Measurements from ENCODE around the gene SLN. TPM values are rescaled to one million over a fixed set of nuclear protein-coding genes. Genes with fewer than 3 reads are reported as not detected.
"Not testable (repeated sequence)": the region's sequence is repeated elsewhere in the genome, so short reads cannot be mapped to it uniquely, and the experiment has no call there.

The SLN gene
- 1 to 10 TPM in 1 of 3 donors, under 1 TPM in 1, not detected in 1; 0.90 to 1.2 TPM for polyA plus RNA-seq

GRCh38 chr11:107711861-107712755 is at the start of gene SLN:
Gene SLN, minus strand, starts transcription at chr11:107712056.
- WGBS, 3 donors = 52 to 70% (median 62%) methylated on average over 12 of the region's 12 CpGs
- H3K27ac ChIP-seq (ENCODE audit: low read depth, low read length) = no peak within 1 kb of the TSS

GRCh38 chr11:107758719-107759355 is 47.0 kb upstream of the SLN start:
- WGBS, 3 donors = 81 to 88% (median 83%) methylated on average over 7 of the region's 7 CpGs
- H3K27ac ChIP-seq (ENCODE audit: low read depth, low read length) = not testable (repeated sequence)

GRCh38 chr11:107757661-107758060 is 45.8 kb upstream of the SLN start:
- 58 to 87% (median 84%) methylated on average over 1 of the region's 1 CpG for WGBS, 3 donors
- H3K27ac ChIP-seq (ENCODE audit: low read depth, low read length) = no peak overlapping the region

GRCh38 chr11:107756553-107756952 is 44.7 kb upstream of the SLN start:
- 61 to 87% (median 82%) methylated on average over 1 of the region's 1 CpG for WGBS, 3 donors
- H3K27ac ChIP-seq (ENCODE audit: low read depth, low read length) = no peak overlapping the region

GRCh38 chr11:107752949-107753822 is 41.3 kb upstream of the SLN start:
- 40 to 61% (median 52%) methylated on average over 2 of the region's 2 CpGs for WGBS, 3 donors
- no peak overlapping the region for H3K27ac ChIP-seq (ENCODE audit: low read depth, low read length)

GRCh38 chr11:107752508-107752907 is 40.7 kb upstream of the SLN start:
- 53 to 63% (median 55%) methylated on average over 5 of the region's 5 CpGs for WGBS, 3 donors
- H3K27ac ChIP-seq (ENCODE audit: low read depth, low read length) = no peak overlapping the region

- H3K27ac ChIP-seq (ENCODE audit: low read depth, low read length) = no peak overlapping the region
- 80 to 90% (median 89%) methylated on average over 9 of the region's 9 CpGs for WGBS, 3 donors
Observed at GRCh38 chr11:107751082-107751481, 39.2 kb upstream of the SLN start.

- no peak overlapping the region for H3K27ac ChIP-seq (ENCODE audit: low read depth, low read length)
- WGBS, 3 donors = 84 to 91% (median 86%) methylated on average over 15 of the region's 15 CpGs
Observed at GRCh38 chr11:107750313-107750712, 38.5 kb upstream of the SLN start.

GRCh38 chr11:107747622-107748021 is 35.8 kb upstream of the SLN start:
- WGBS, 3 donors = 34 to 44% (median 39%) methylated on average over 2 of the region's 2 CpGs
- H3K27ac ChIP-seq (ENCODE audit: low read depth, low read length) = no peak overlapping the region

- H3K27ac ChIP-seq (ENCODE audit: low read depth, low read length) = no peak overlapping the region
- WGBS, 3 donors = 70 to 81% (median 80%) methylated on average over 3 of the region's 3 CpGs
Observed at GRCh38 chr11:107744736-107745135, 32.9 kb upstream of the SLN start.

- H3K27ac ChIP-seq (ENCODE audit: low read depth, low read length) = no peak overlapping the region
- WGBS, 3 donors = 33 to 46% (median 45%) methylated on average over 3 of the region's 3 CpGs
Observed at GRCh38 chr11:107743191-107743590, 31.3 kb upstream of the SLN start.

GRCh38 chr11:107741044-107741823 is 29.4 kb upstream of the SLN start:
- WGBS, 3 donors = 47 to 51% (median 51%) methylated on average over 7 of the region's 7 CpGs
- no peak overlapping the region for H3K27ac ChIP-seq (ENCODE audit: low read depth, low read length)

- 82 to 85% (median 84%) methylated on average over 4 of the region's 4 CpGs for WGBS, 3 donors
- no peak overlapping the region for H3K27ac ChIP-seq (ENCODE audit: low read depth, low read length)
Observed at GRCh38 chr11:107740271-107740670, 28.4 kb upstream of the SLN start.

- 14 to 72% (median 44%) methylated on average over 1 of the region's 1 CpG for WGBS, 3 donors
- no peak overlapping the region for H3K27ac ChIP-seq (ENCODE audit: low read depth, low read length)
Observed at GRCh38 chr11:107736546-107736945, 24.7 kb upstream of the SLN start.

GRCh38 chr11:107733518-107733917 is 21.7 kb upstream of the SLN start:
- WGBS, 3 donors = 91 to 94% (median 92%) methylated on average over 3 of the region's 3 CpGs
- H3K27ac ChIP-seq (ENCODE audit: low read depth, low read length) = no peak overlapping the region

GRCh38 chr11:107732689-107733051 is 20.8 kb upstream of the SLN start:
- 90 to 91% (median 91%) methylated on average over 10 of the region's 10 CpGs for WGBS, 3 donors
- H3K27ac ChIP-seq (ENCODE audit: low read depth, low read length) = no peak overlapping the region

GRCh38 chr11:107731941-107732688 is 20.3 kb upstream of the SLN start:
- 76 to 89% (median 79%) methylated on average over 12 of the region's 12 CpGs for WGBS, 3 donors
- H3K27ac ChIP-seq (ENCODE audit: low read depth, low read length) = no peak overlapping the region

All from adipose tissue (tissue), 3 donors.